Measurements from ENCODE around the gene MAST3. TPM values are rescaled to one million over a fixed set of nuclear protein-coding genes. Genes with fewer than 3 reads are reported as not detected.

Gene MAST3
- total and polyA plus RNA-seq, 2 of the 13 experiments (the other 11 are each of a cell fraction or from before 2014, with no cell fraction given) = 4.1 to 4.6 TPM

DNA sequence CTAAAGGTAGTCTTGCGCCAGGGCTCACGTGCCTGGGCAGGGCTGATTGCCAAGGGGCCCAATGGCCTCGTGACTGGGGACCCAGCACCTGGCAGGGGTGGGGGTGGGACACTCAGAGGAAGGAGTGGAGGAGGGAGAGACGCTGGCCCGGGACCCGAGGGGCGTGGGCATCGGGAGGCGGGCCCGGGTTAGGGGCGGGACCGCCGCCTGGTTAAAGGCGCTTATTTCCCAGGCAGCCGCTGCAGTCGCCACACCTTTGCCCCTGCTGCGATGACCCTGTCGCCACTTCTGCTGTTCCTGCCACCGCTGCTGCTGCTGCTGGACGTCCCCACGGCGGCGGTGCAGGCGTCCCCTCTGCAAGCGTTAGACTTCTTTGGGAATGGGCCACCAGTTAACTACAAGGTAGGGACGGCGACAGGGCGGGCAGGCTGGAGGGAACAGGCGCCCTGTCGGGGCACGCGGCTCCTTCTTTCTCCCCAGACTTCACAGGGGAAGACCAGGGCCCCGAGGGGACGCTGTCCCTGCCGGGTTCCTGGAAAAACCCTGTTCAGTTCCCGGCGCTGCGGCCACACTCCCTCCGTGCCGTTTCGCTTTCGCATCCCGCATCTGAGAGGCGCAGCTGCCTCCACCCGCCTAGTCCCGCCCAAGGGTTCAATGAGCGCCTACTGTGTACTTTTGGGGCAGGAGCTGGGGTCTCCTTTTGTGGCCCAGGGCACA lies 76.2 kb downstream of the MAST3 start, which contains the start of gene IFI30 (continued):
- TF ChIP-seq, protein P1, sequence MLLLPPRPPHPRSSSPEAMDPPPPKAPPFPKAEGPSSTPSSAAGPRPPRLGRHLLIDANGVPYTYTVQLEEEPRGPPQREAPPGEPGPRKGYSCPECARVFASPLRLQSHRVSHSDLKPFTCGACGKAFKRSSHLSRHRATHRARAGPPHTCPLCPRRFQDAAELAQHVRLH (CRISPR knock-in tag; IDR thresholded peaks at IDR 0.05; ENCODE audit: borderline replicate concordance, low read depth) = 0 out of 2 replicates have a peak, but pooled peaks have one; percentile 46
- TF ChIP-seq, protein P2, sequence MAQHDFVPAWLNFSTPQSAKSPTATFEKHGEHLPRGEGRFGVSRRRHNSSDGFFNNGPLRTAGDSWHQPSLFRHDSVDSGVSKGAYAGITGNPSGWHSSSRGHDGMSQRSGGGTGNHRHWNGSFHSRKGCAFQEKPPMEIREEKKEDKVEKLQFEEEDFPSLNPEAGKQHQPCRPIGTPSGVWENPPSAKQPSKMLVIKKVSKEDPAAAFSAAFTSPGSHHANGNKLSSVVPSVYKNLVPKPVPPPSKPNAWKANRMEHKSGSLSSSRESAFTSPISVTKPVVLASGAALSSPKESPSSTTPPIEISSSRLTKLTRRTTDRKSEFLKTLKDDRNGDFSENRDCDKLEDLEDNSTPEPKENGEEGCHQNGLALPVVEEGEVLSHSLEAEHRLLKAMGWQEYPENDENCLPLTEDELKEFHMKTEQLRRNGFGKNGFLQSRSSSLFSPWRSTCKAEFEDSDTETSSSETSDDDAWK (CRISPR knock-in tag; IDR thresholded peaks at IDR 0.05) = no peak
- TF ChIP-seq HNF4G (IDR thresholded peaks at IDR 0.05; ENCODE audit: borderline replicate concordance, low read depth, low read length) = peak; percentile 13; the same call in 1 of the 2 replicates
- TF ChIP-seq HNF4G (CRISPR knock-in tag; IDR thresholded peaks at IDR 0.05; ENCODE audit: borderline replicate concordance, low read depth) = no peak
- TF ChIP-seq SMARCC2 (IDR thresholded peaks at IDR 0.05) = no peak
- TF ChIP-seq, protein P3, sequence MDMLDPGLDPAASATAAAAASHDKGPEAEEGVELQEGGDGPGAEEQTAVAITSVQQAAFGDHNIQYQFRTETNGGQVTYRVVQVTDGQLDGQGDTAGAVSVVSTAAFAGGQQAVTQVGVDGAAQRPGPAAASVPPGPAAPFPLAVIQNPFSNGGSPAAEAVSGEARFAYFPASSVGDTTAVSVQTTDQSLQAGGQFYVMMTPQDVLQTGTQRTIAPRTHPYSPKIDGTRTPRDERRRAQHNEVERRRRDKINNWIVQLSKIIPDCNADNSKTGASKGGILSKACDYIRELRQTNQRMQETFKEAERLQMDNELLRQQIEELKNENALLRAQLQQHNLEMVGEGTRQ (IDR thresholded peaks at IDR 0.05; ENCODE audit: low read depth, low read length) = peak; percentile 29; the same call in 1 of the 2 replicates
- TF ChIP-seq, protein P3 (CRISPR knock-in tag; IDR thresholded peaks at IDR 0.05; ENCODE audit: borderline replicate concordance) = peak; percentile 30; the same call in 1 of the 2 replicates
- TF ChIP-seq, protein P4, sequence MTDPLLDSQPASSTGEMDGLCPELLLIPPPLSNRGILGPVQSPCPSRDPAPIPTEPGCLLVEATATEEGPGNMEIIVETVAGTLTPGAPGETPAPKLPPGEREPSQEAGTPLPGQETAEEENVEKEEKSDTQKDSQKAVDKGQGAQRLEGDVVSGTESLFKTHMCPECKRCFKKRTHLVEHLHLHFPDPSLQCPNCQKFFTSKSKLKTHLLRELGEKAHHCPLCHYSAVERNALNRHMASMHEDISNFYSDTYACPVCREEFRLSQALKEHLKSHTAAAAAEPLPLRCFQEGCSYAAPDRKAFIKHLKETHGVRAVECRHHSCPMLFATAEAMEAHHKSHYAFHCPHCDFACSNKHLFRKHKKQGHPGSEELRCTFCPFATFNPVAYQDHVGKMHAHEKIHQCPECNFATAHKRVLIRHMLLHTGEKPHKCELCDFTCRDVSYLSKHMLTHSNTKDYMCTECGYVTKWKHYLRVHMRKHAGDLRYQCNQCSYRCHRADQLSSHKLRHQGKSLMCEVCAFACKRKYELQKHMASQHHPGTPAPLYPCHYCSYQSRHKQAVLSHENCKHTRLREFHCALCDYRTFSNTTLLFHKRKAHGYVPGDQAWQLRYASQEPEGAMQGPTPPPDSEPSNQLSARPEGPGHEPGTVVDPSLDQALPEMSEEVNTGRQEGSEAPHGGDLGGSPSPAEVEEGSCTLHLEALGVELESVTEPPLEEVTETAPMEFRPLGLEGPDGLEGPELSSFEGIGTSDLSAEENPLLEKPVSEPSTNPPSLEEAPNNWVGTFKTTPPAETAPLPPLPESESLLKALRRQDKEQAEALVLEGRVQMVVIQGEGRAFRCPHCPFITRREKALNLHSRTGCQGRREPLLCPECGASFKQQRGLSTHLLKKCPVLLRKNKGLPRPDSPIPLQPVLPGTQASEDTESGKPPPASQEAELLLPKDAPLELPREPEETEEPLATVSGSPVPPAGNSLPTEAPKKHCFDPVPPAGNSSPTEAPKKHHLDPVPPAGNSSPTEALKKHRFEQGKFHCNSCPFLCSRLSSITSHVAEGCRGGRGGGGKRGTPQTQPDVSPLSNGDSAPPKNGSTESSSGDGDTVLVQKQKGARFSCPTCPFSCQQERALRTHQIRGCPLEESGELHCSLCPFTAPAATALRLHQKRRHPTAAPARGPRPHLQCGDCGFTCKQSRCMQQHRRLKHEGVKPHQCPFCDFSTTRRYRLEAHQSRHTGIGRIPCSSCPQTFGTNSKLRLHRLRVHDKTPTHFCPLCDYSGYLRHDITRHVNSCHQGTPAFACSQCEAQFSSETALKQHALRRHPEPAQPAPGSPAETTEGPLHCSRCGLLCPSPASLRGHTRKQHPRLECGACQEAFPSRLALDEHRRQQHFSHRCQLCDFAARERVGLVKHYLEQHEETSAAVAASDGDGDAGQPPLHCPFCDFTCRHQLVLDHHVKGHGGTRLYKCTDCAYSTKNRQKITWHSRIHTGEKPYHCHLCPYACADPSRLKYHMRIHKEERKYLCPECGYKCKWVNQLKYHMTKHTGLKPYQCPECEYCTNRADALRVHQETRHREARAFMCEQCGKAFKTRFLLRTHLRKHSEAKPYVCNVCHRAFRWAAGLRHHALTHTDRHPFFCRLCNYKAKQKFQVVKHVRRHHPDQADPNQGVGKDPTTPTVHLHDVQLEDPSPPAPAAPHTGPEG (CRISPR knock-in tag; IDR thresholded peaks at IDR 0.05) = peak; percentile 41; the same call in 1 of the 2 replicates
- TF ChIP-seq, protein P5, sequence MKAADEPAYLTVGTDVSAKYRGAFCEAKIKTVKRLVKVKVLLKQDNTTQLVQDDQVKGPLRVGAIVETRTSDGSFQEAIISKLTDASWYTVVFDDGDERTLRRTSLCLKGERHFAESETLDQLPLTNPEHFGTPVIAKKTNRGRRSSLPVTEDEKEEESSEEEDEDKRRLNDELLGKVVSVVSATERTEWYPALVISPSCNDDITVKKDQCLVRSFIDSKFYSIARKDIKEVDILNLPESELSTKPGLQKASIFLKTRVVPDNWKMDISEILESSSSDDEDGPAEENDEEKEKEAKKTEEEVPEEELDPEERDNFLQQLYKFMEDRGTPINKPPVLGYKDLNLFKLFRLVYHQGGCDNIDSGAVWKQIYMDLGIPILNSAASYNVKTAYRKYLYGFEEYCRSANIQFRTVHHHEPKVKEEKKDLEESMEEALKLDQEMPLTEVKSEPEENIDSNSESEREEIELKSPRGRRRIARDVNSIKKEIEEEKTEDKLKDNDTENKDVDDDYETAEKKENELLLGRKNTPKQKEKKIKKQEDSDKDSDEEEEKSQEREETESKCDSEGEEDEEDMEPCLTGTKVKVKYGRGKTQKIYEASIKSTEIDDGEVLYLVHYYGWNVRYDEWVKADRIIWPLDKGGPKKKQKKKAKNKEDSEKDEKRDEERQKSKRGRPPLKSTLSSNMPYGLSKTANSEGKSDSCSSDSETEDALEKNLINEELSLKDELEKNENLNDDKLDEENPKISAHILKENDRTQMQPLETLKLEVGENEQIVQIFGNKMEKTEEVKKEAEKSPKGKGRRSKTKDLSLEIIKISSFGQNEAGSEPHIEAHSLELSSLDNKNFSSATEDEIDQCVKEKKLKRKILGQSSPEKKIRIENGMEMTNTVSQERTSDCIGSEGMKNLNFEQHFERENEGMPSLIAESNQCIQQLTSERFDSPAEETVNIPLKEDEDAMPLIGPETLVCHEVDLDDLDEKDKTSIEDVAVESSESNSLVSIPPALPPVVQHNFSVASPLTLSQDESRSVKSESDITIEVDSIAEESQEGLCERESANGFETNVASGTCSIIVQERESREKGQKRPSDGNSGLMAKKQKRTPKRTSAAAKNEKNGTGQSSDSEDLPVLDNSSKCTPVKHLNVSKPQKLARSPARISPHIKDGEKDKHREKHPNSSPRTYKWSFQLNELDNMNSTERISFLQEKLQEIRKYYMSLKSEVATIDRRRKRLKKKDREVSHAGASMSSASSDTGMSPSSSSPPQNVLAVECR (CRISPR knock-in tag; IDR thresholded peaks at IDR 0.05; ENCODE audit: borderline replicate concordance) = peak; percentile 68; the same call in 1 of the 2 replicates

Data from HepG2 (cell line).